GM12892 (cell line): ENCODE measurements around the gene LGR6.

Experiments
- DNase-seq: peaks from one replicate; pipeline ENCODE4 v3.0.0; 2011; ENCODE audit not compliant: insufficient read length
- FAIRE-seq: peaks from 2 replicates; lab custom pipeline; 2011; peaks lifted over from hg19 to GRCh38; lab: Jason Lieb, UNC
- POLR2A ChIP-seq: IDR thresholded peaks from 2 replicates; pipeline ENCODE4 v1.6.1; 2011; ENCODE audit warnings: low read depth, low read length, control low read depth
- POLR2AphosphoS5 ChIP-seq: IDR thresholded peaks from 2 replicates; pipeline ENCODE4 v1.6.1; 2011; ENCODE audit warnings: low read depth, low read length, control low read depth
- TAF1 ChIP-seq: IDR thresholded peaks from 2 replicates; pipeline ENCODE4 v1.6.1; 2011; ENCODE audit warnings: low read depth, mild to moderate bottlenecking, control low read depth, low read length, borderline replicate concordance

Gene LGR6

GRCh38 chr1:202276920-202277319, 83.3 kb downstream of the LGR6 start:
- TF ChIP-seq TAF1 (no peak), POLR2AphosphoS5 (no peak), POLR2A (no peak)
- DNase-seq (no peak), FAIRE-seq (no peak)

GRCh38 chr1:202278751-202279150, 85.2 kb downstream of the LGR6 start:
- DNase-seq, result no peak
- TF ChIP-seq POLR2A (no peak), POLR2AphosphoS5 (no peak), TAF1 (no peak)
- no peak for FAIRE-seq

GRCh38 chr1:202279806-202280205, 86.2 kb downstream of the LGR6 start:
- FAIRE-seq, result no peak
- no peak for TF ChIP-seq POLR2AphosphoS5
- TF ChIP-seq TAF1, result no peak
- no peak for TF ChIP-seq POLR2A

GRCh38 chr1:202280595-202280994, 87.0 kb downstream of the LGR6 start:
- no peak for DNase-seq
- TF ChIP-seq POLR2A, result no peak
- no peak for TF ChIP-seq TAF1
- TF ChIP-seq POLR2AphosphoS5, result no peak
- no peak for FAIRE-seq

More at GRCh38 chr1:202279806-202280205, 86.2 kb downstream of the LGR6 start:
- DNase-seq, result no peak

GRCh38 chr1:202281316-202282024, 87.9 kb downstream of the LGR6 start:
- DNase-seq (no peak), FAIRE-seq (no peak)
- TF ChIP-seq POLR2AphosphoS5 (no peak), POLR2A (no peak), TAF1 (no peak)

GRCh38 chr1:202282025-202282371, 88.4 kb downstream of the LGR6 start:
- no peak for FAIRE-seq
- DNase-seq, result no peak
- TF ChIP-seq POLR2AphosphoS5, result no peak
- no peak for TF ChIP-seq TAF1
- TF ChIP-seq POLR2A, result no peak

GRCh38 chr1:202282596-202283283, 89.1 kb downstream of the LGR6 start:
- FAIRE-seq (no peak), DNase-seq (no peak)
- TF ChIP-seq TAF1 (no peak), POLR2AphosphoS5 (no peak), POLR2A (no peak)

GRCh38 chr1:202283379-202283844, 89.8 kb downstream of the LGR6 start:
- no peak for FAIRE-seq
- DNase-seq, result no peak

GRCh38 chr1:202283991-202284390, 90.4 kb downstream of the LGR6 start:
- TF ChIP-seq POLR2A, result no peak
- FAIRE-seq (no peak), DNase-seq (no peak)

More at GRCh38 chr1:202283379-202283844, 89.8 kb downstream of the LGR6 start:
- TF ChIP-seq TAF1 (no peak), POLR2AphosphoS5 (no peak), POLR2A (no peak)

- DNase-seq (no peak), FAIRE-seq (no peak)
- TF ChIP-seq POLR2AphosphoS5, result no peak
- TF ChIP-seq TAF1, result no peak
- no peak for TF ChIP-seq POLR2A
These were observed 92.3 kb downstream of the LGR6 start for GRCh38 chr1:202285908-202286307.

GRCh38 chr1:202286622-202287097, 93.1 kb downstream of the LGR6 start:
- FAIRE-seq (no peak), DNase-seq (no peak)
- TF ChIP-seq POLR2AphosphoS5, result no peak
- TF ChIP-seq TAF1, result no peak
- TF ChIP-seq POLR2A, result no peak

GRCh38 chr1:202287196-202287595, 93.6 kb downstream of the LGR6 start:
- FAIRE-seq (no peak), DNase-seq (no peak)
- TF ChIP-seq TAF1, result no peak
- TF ChIP-seq POLR2A, result no peak
- TF ChIP-seq POLR2AphosphoS5, result no peak
